HepG2 (cell line): ENCODE results near the gene ADAP2. TPM values are rescaled to one million over a fixed set of nuclear protein-coding genes. Genes with fewer than 3 reads are reported as not detected.

Experiments used
- CEBPG ChIP-seq: IDR thresholded peaks from 2 replicates; pipeline ENCODE4 v1.6.1; 2016
- DNMT1 ChIP-seq: sonication (generic); formaldehyde crosslinking; IDR thresholded peaks from 2 replicates; pipeline ENCODE4 v1.5.1; 2020; ENCODE audit warnings: mild to moderate bottlenecking, missing genetic modification reagents
- FOXO4 ChIP-seq: sonication (generic); formaldehyde crosslinking; conservative IDR thresholded peaks from 2 replicates; pipeline ENCODE4 v1.8.1; 2023; ENCODE audit warnings: missing genetic modification reagents
- GATA4 ChIP-seq: sonication (generic); IDR thresholded peaks from 2 replicates; pipeline ENCODE4 v1.6.1; 2016; ENCODE audit warnings: antibody characterized with exemption, low read depth, borderline replicate concordance
- ISX ChIP-seq: sonication (generic); formaldehyde crosslinking; conservative IDR thresholded peaks from 2 replicates; pipeline ENCODE4 v1.5.0; 2020; ENCODE audit warnings: missing genetic modification reagents
- KDM5B ChIP-seq: sonication (generic); formaldehyde crosslinking; IDR thresholded peaks from 2 replicates; pipeline ENCODE4 v1.4.0; 2020; ENCODE audit warnings: missing genetic modification reagents, mild to moderate bottlenecking, borderline replicate concordance
- KMT2B ChIP-seq: IDR thresholded peaks from 2 replicates; pipeline ENCODE4 v1.6.1; 2016; ENCODE audit warnings: missing genetic modification reagents, missing compliant biosample characterization
- MYNN ChIP-seq: sonication (generic); formaldehyde crosslinking; IDR thresholded peaks from 2 replicates; pipeline ENCODE4 v1.4.0; 2020; ENCODE audit warnings: mild to moderate bottlenecking, low read depth, missing genetic modification reagents
- NFIB ChIP-seq: sonication (generic); formaldehyde crosslinking; IDR thresholded peaks from 2 replicates; pipeline ENCODE4 v1.9.0; 2021; ENCODE audit warnings: missing genetic modification reagents, mild to moderate bottlenecking, borderline replicate concordance
- SNAI1 ChIP-seq: sonication (generic); formaldehyde crosslinking; IDR thresholded peaks from 2 replicates; pipeline ENCODE4 v1.5.0; 2020; ENCODE audit warnings: mild to moderate bottlenecking, missing genetic modification reagents, borderline replicate concordance
- ZFP36 ChIP-seq: fragments of 150-350 bp; IDR thresholded peaks from 2 replicates; pipeline ENCODE4 v1.6.1; 2018; ENCODE audit warnings: borderline replicate concordance, low read length, low read depth; ENCODE audit not compliant: partially characterized antibody
- ZNF251 ChIP-seq: sonication (generic); formaldehyde crosslinking; IDR thresholded peaks from 2 replicates; pipeline ENCODE4 v1.9.0; 2021; ENCODE audit warnings: mild to moderate bottlenecking, missing genetic modification reagents
- ZNF318 ChIP-seq: sonication (generic); formaldehyde crosslinking; IDR thresholded peaks from 2 replicates; pipeline ENCODE4 v1.4.0; 2020; ENCODE audit warnings: mild to moderate bottlenecking, missing genetic modification reagents
- ZNF326 ChIP-seq: sonication (generic); formaldehyde crosslinking; IDR thresholded peaks from 2 replicates; pipeline ENCODE4 v1.4.0; 2020; ENCODE audit warnings: missing genetic modification reagents, borderline replicate concordance
- ZNF768 ChIP-seq: sonication (generic); formaldehyde crosslinking; IDR thresholded peaks from 2 replicates; pipeline ENCODE4 v1.4.0; 2020; ENCODE audit warnings: missing genetic modification reagents
- ZNF788 ChIP-seq: sonication (generic); formaldehyde crosslinking; IDR thresholded peaks from 2 replicates; pipeline ENCODE4 v1.5.0; 2020; ENCODE audit warnings: mild to moderate bottlenecking, missing genetic modification reagents, borderline replicate concordance
- polyA plus RNA-seq, 8 experiments: library from polyadenylated mRNA; depleted of rRNA in 3 of 8; stranded (reverse) in 7 of 8; unstranded in 1 of 8; fragments of >200 nt; fragmentation: Illumina TruSeq in 4 of 8; extraction: Trizol in 4 of 8; gene quantifications; 2 replicates each; pipeline versions ENCODE4 v1.2.1 to v1.2.3, GENCODE V29; 2011 to 2016; ENCODE audit warnings: low read depth in 4 of 8, missing spikeins in 1 of 8, mixed read lengths in 1 of 8; ENCODE audit not compliant: insufficient read depth in 1 of 8
- total RNA-seq, 5 experiments: library from RNA; depleted of rRNA; stranded (reverse); fragments of >200 nt; fragmentation: Illumina TruSeq; extraction: Trizol; gene quantifications; 2 replicates each; pipeline ENCODE4 v1.2.3, GENCODE V29; 2016; ENCODE audit warnings: low read depth in 1 of 5
- TF ChIP-seq, protein P1 (sequence below): sonication (generic); formaldehyde crosslinking; IDR thresholded peaks from 2 replicates; pipeline ENCODE4 v1.4.0; 2020; ENCODE audit warnings: mild to moderate bottlenecking, missing genetic modification reagents

The ADAP2 gene
- total and polyA plus RNA-seq, 2 of the 13 experiments (the other 11 are each of a cell fraction or from before 2014, with no cell fraction given) = 0.51 to 0.70 TPM

DNA sequence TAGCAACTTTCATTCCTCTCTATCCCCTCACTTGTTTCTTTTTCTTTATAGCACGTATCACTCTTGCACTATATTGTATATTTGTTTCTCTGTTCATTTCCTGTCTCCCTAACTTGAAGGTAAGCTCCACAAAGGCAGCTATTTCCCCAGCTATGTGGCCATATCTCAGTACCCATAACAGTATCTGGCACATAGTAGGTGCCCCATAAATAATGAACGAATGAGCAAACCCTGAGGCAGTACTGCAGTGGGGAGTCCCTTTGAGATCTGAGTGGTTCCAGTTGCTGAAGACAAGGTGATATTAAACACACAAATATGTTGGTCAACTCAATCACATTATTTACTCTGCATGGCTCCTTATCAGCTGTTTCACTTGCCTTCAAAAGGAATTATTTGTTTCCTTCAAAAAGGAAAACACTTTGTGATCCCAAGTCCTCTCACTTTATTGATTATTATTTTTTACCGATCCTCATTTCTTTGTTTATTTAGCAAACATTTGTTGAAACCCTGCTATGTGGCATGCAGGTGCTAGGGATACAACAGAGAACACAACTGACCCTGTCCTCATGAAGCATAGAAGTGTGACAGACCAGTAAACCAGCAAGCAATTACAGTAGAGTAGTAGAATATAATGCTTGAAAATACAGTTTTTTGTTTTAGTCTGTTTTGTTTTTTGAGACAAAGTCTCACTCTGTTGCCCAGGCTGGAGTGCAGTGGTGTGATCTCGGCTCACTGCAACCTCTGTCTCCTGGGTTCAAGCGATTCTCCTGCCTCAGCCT lies 5.7 kb upstream of the ADAP2 start (continued):
- TF ChIP-seq KDM5B (CRISPR knock-in tag) = no peak
- no peak for TF ChIP-seq ZNF326 (CRISPR knock-in tag)
- TF ChIP-seq ISX = no peak
- TF ChIP-seq FOXO4 (CRISPR knock-in tag) = no peak
- TF ChIP-seq GATA4 = peak; percentile 72; the same call in 1 of the 2 replicates
- TF ChIP-seq, protein P1, sequence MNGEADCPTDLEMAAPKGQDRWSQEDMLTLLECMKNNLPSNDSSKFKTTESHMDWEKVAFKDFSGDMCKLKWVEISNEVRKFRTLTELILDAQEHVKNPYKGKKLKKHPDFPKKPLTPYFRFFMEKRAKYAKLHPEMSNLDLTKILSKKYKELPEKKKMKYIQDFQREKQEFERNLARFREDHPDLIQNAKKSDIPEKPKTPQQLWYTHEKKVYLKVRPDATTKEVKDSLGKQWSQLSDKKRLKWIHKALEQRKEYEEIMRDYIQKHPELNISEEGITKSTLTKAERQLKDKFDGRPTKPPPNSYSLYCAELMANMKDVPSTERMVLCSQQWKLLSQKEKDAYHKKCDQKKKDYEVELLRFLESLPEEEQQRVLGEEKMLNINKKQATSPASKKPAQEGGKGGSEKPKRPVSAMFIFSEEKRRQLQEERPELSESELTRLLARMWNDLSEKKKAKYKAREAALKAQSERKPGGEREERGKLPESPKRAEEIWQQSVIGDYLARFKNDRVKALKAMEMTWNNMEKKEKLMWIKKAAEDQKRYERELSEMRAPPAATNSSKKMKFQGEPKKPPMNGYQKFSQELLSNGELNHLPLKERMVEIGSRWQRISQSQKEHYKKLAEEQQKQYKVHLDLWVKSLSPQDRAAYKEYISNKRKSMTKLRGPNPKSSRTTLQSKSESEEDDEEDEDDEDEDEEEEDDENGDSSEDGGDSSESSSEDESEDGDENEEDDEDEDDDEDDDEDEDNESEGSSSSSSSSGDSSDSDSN (CRISPR knock-in tag) = no peak
- TF ChIP-seq ZNF768 = no peak
- TF ChIP-seq ZNF251 (CRISPR knock-in tag) = no peak
- no peak for TF ChIP-seq ZNF788 (CRISPR knock-in tag)
- no peak for TF ChIP-seq KMT2B
- no peak for TF ChIP-seq CEBPG (CRISPR knock-in tag)
- no peak for TF ChIP-seq MYNN (CRISPR knock-in tag)
- no peak for TF ChIP-seq NFIB (CRISPR knock-in tag)
- no peak for TF ChIP-seq DNMT1 (CRISPR knock-in tag)
- no peak for TF ChIP-seq ZNF318 (CRISPR knock-in tag)
- no peak for TF ChIP-seq SNAI1 (CRISPR knock-in tag)
- peak; percentile 72 for TF ChIP-seq ZFP36
